ENCODE data around the gene CFAP70.

CFAP70 gene

DNA sequence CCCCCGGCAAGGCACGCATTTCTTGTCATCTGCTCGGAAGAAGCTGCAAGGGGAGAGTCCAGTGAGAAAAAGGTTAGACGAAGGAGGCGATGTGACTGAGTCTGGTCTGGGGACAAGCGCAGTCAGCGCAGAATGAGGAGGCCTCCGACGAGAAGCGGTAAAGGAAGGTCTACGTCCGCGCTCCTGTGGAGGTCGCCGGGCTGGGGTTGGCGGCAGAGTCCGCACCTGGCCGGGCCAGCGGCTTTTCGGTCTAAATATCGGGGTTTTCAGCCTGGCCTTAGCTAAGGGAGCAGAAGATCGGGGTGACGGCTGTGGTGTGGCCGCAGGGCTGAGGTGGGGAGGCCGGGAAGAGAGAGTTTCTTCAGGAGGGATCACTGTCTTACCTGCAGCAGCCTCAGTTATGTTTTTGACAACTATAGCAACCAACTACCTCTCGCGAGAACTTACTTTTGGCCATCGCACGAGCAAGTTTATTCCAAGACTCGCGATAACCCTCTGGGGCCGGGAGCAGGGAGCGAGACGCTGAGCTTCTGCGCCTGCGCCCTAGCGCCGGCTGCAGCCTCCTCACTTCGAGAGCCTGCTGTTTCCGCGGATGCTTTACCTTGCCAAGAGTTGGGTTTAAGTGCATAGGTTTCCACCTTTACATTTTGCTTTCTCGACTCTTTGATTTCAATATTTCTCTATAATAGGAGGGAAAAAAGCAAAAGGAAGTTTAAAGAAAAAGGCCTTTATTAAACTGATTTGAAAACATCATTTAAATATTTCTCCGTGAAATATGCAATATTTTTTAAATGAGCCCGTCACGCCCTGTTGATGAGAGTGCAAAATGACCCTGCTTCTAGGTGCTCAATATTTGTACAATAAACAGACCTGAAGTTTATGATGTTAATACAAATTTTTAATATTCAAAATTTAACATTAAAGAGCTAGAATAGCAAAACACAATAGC is at the start of gene CFAP70:
Gene CFAP70, minus strand, starts transcription at position 534 of the 949 bp plus-strand sequence. CDS start 4,068 bp downstream, outside the sequence.
- peak within 1 kb of the TSS; percentile 47 for H3K4me3 ChIP-seq (IDR thresholded peaks at IDR 0.05; ENCODE audit: insufficient read depth, low read depth, low read length)
- peak within 1 kb of the TSS; percentile 71 for H3K9ac ChIP-seq
- no peaks in the 10 kb centered on the region for H3K27me3 ChIP-seq (ENCODE audit: insufficient read depth, low read depth)
- H3K4me2 ChIP-seq, result peak within 1 kb of the TSS; percentile 95
- no peaks in the 10 kb centered on the region for H3K79me2 ChIP-seq (ENCODE audit: insufficient read depth, low read depth)
- H3K36me3 ChIP-seq (ENCODE audit: insufficient read depth), result no peaks in the 10 kb centered on the region
- no peaks in the 10 kb centered on the region for H4K20me1 ChIP-seq (ENCODE audit: insufficient read depth)
- TF ChIP-seq, protein P1, sequence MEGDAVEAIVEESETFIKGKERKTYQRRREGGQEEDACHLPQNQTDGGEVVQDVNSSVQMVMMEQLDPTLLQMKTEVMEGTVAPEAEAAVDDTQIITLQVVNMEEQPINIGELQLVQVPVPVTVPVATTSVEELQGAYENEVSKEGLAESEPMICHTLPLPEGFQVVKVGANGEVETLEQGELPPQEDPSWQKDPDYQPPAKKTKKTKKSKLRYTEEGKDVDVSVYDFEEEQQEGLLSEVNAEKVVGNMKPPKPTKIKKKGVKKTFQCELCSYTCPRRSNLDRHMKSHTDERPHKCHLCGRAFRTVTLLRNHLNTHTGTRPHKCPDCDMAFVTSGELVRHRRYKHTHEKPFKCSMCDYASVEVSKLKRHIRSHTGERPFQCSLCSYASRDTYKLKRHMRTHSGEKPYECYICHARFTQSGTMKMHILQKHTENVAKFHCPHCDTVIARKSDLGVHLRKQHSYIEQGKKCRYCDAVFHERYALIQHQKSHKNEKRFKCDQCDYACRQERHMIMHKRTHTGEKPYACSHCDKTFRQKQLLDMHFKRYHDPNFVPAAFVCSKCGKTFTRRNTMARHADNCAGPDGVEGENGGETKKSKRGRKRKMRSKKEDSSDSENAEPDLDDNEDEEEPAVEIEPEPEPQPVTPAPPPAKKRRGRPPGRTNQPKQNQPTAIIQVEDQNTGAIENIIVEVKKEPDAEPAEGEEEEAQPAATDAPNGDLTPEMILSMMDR (conservative IDR thresholded peaks at IDR 0.05; ENCODE audit: low read depth, low read length), result no peak
- peak within 1 kb of the TSS; percentile 53 for H3K27ac ChIP-seq
- peaks cover 11% of the 10 kb centered on the region for H3K4me1 ChIP-seq (ENCODE audit: low read depth, poor library complexity, severe bottlenecking)
- peak within 1 kb of the TSS; percentile 72 for H2AFZ ChIP-seq (ENCODE audit: low read depth)

DNA sequence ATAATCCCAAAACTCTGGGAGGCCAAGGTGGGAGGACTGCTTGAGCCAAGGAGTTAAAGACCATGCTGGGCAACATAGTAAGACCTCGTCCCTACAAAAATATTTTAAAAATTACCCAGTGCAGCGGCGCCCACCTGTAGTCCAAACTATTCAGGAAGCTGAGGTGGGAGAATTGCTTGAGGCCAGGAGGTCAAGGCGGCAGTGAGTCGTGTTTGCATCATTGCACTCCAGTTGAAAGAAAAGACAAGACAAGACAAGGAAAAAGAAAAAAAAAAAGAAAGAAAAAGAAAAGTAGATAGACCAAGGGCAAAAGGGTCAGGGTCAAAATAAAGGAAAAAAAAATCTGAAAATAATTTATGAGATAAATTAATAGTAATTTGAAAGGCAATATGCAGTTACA is 49.4 kb upstream of the CFAP70 start:
- no peak overlapping the region for H3K4me3 ChIP-seq (IDR thresholded peaks at IDR 0.05; ENCODE audit: insufficient read depth, low read depth, low read length)
- no peak overlapping the region for H2AFZ ChIP-seq (ENCODE audit: low read depth)
- H3K4me2 ChIP-seq, result no peak overlapping the region
- peaks cover 16% of the 10 kb centered on the region for H4K20me1 ChIP-seq (ENCODE audit: insufficient read depth)
- H3K27ac ChIP-seq, result no peak overlapping the region
- H3K36me3 ChIP-seq (ENCODE audit: insufficient read depth), result no peaks in the 10 kb centered on the region
- H3K9ac ChIP-seq, result no peak overlapping the region
- H3K4me1 ChIP-seq (ENCODE audit: low read depth, poor library complexity, severe bottlenecking), result peaks cover 10% of the 10 kb centered on the region
- peaks cover 99% of the 10 kb centered on the region for H3K79me2 ChIP-seq (ENCODE audit: insufficient read depth, low read depth)
- no peaks in the 10 kb centered on the region for H3K27me3 ChIP-seq (ENCODE audit: insufficient read depth, low read depth)
- TF ChIP-seq, protein P1 (conservative IDR thresholded peaks at IDR 0.05; ENCODE audit: low read depth, low read length), result no peak

DNA sequence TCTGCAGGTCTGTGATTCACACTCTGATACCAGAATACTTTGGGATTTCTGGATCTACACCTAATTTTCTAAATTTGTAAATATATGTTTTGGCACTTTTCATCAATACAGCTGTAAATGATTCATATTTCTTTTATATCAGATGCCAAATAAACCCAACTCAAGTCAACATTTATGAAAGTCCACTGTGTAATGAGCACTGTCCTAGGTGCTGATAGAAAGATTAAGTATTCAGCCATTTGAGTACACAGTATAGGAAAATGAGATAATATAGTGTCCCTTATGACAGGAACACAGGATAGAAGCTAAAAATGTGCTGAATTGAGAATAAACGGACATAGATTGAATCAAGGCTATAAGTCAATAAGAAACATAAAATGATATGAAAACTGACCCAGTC is 48.8 kb upstream of the CFAP70 start:
- no peaks in the 10 kb centered on the region for H3K36me3 ChIP-seq (ENCODE audit: insufficient read depth)
- H4K20me1 ChIP-seq (ENCODE audit: insufficient read depth), result peaks cover 16% of the 10 kb centered on the region
- no peak overlapping the region for H3K4me3 ChIP-seq (IDR thresholded peaks at IDR 0.05; ENCODE audit: insufficient read depth, low read depth, low read length)
- no peak overlapping the region for H2AFZ ChIP-seq (ENCODE audit: low read depth)
- H3K4me1 ChIP-seq (ENCODE audit: low read depth, poor library complexity, severe bottlenecking), result peaks cover 7% of the 10 kb centered on the region
- H3K4me2 ChIP-seq, result no peak overlapping the region
- TF ChIP-seq, protein P1 (conservative IDR thresholded peaks at IDR 0.05; ENCODE audit: low read depth, low read length), result no peak
- no peaks in the 10 kb centered on the region for H3K27me3 ChIP-seq (ENCODE audit: insufficient read depth, low read depth)
- no peak overlapping the region for H3K27ac ChIP-seq
- peaks cover 99% of the 10 kb centered on the region for H3K79me2 ChIP-seq (ENCODE audit: insufficient read depth, low read depth)
- H3K9ac ChIP-seq, result no peak overlapping the region

GRCh38 chr10:73406846-73407245 is 48.2 kb upstream of the CFAP70 start:
- Histone ChIP-seq H3K27me3 (ENCODE audit: insufficient read depth, low read depth) (no peaks in the 10 kb centered on the region), H4K20me1 (ENCODE audit: insufficient read depth) (peaks cover 16% of the 10 kb centered on the region), H2AFZ (ENCODE audit: low read depth) (no peak overlapping the region), H3K9ac (no peak overlapping the region), H3K27ac (no peak overlapping the region), H3K4me2 (no peak overlapping the region), H3K36me3 (ENCODE audit: insufficient read depth) (no peaks in the 10 kb centered on the region), H3K4me3 (IDR thresholded peaks at IDR 0.05; ENCODE audit: insufficient read depth, low read depth, low read length) (no peak overlapping the region), H3K4me1 (ENCODE audit: low read depth, poor library complexity, severe bottlenecking) (peaks cover under 1% of the 10 kb centered on the region), H3K79me2 (ENCODE audit: insufficient read depth, low read depth) (peaks cover 99% of the 10 kb centered on the region)
- TF ChIP-seq, protein P1 (conservative IDR thresholded peaks at IDR 0.05; ENCODE audit: low read depth, low read length), result no peak

Measured in KMS-11 (cell line).